22Rv1 (cell line): Measurements from ENCODE around the gene BAZ1A.

Source experiments
- CTCF ChIP-seq: fragments of 450-650 bp; IDR thresholded peaks from 2 replicates; pipeline ENCODE4 v1.5.1; 2017; ENCODE audit warnings: mild to moderate bottlenecking
- ZFX ChIP-seq: fragments of 450-650 bp; IDR thresholded peaks from 2 replicates; pipeline ENCODE4 v1.6.1; 2017; ENCODE audit warnings: antibody characterized with exemption, borderline replicate concordance

GRCh38 chr14:34874386-34875030, 652 bp downstream of the BAZ1A start:
- TF ChIP-seq CTCF = no peak; the same call in 1 of the 2 replicates
- TF ChIP-seq ZFX = no peak
